AG10803 (cell line): ENCODE measurements around the gene TAS2R38.

Experiments used
- DNase-seq: peaks from one replicate; pipeline ENCODE4 v3.0.0; 2010; ENCODE audit warnings: low read depth
- H3K4me3 ChIP-seq: 2 replicates; pipeline ENCODE4 v1.5.1; 2011; ENCODE audit warnings: mild to moderate bottlenecking, low read length, control low read depth
- CTCF ChIP-seq: conservative IDR thresholded peaks from 2 replicates; pipeline ENCODE4 v1.5.1; 2011; ENCODE audit warnings: mild to moderate bottlenecking, low read length, control low read depth, inconsistent platforms

TAS2R38 gene

GRCh38 chr7:142002179-142002578 lies 28.6 kb upstream of the TAS2R38 start:
- no peak overlapping the region for H3K4me3 ChIP-seq
- no peak for DNase-seq
- TF ChIP-seq CTCF: no peak

- DNase-seq: no peak
- TF ChIP-seq CTCF: no peak
- H3K4me3 ChIP-seq: no peak overlapping the region
Observed at GRCh38 chr7:142001163-142001874, 27.7 kb upstream of the TAS2R38 start.

DNA sequence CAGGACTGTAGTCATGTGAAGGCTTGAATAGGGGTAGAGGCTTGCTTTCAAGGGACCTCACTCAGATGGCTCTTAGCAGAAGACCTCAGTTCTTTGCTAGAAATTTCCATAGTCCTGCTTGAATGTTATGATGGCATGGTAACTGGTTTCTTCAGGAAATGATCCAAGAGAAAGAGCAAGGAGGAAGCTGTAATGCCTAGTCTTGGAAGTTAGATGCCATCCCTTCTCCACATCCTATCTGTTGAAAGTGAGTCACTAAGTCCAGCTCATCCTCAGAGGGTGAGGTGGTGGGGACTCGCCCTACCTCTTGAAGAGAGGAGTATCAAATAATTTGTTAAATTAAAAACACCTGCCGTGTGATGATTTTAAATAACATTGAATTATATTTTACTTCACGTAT lies 26.7 kb upstream of the TAS2R38 start:
- no peak for TF ChIP-seq CTCF
- DNase-seq: no peak
- no peak overlapping the region for H3K4me3 ChIP-seq

DNA sequence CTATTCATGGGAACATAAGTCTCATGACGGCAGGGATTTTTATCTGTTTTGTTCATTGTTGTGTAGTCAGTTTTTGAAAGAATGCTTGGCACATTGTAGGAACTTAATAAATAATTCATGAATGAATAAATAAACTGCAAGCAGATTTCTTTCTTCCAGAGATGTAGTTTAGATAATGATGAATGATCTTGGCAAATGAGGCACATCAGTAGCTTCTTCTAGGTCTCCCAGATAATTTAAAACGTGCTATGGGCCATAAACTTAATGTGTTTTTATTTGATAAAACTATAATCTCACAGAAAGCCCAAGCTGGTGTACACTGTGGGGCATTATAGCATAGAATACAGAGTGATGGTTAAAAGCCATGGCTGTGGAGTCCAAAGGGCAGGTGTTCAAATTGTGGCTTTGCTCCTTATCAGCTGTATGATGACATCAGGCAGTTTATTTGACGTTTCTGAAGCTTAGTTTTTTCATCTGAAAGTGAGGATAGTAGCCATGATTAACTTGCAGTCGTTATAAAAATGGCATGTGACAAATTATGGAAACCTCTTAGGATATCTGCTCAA lies 25.6 kb upstream of the TAS2R38 start:
- no peak for DNase-seq
- no peak for TF ChIP-seq CTCF

GRCh38 chr7:141993354-141993753 lies 19.8 kb upstream of the TAS2R38 start:
- no peak overlapping the region for H3K4me3 ChIP-seq
- no peak for TF ChIP-seq CTCF
- DNase-seq: no peak

More for the DNA sequence above, 25.6 kb upstream of the TAS2R38 start:
- H3K4me3 ChIP-seq: no peak overlapping the region

DNA sequence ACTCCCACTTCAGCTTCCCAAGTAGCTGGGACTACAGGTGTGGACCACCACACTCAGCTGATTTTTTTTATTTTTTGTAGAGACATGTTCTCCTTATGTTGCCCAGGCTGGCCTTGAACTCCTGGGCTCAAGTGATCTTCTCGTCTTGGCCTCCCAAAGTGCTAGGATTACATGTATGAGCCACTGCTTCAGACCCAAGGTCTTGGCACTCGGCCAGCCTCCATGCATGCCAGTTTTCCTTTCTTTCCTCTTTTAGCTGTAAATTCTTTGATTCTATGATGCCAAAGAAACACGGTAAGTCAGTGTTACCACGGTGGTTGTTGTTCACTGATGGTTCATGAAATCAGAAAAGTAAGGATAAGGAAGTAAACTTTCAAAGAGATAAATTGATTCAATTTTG lies 19.1 kb upstream of the TAS2R38 start:
- no peak overlapping the region for H3K4me3 ChIP-seq
- DNase-seq: no peak
- TF ChIP-seq CTCF: no peak

DNA sequence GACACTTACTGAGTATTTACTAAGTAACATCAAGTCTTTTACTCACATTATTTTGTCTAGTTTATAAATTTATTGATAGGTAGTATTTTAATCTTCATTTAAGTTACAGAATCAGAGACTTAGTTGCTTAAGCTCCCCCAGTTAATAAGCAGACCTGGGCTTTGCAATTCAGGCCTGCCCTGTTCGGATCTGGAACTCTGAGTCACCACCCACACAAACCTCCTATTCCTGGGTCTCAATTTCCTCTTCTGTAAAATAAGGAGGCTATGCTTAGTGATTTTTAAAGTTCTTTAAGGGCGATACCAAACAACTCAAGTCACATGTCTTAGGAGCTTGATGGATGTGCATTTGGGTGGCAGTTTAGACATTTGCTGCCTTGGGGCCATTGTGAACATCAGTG lies 18.6 kb upstream of the TAS2R38 start:
- DNase-seq: no peak
- H3K4me3 ChIP-seq: no peak overlapping the region
- no peak for TF ChIP-seq CTCF
